PC-9 (cell line): Measurements from ENCODE around the gene CACNA1S. TPM values are rescaled to one million over a fixed set of nuclear protein-coding genes. Genes with fewer than 3 reads are reported as not detected.
A peak's percentile ranks its signal among the peaks of the same experiment; 100 is the strongest.

Experiments
- BruUV-seq: library from RNA; stranded (reverse); fragments of 400-500 nt; replicated peaks from 2 replicates; lab custom pipeline; 2021; lab: Mats Ljungman, UMichigan
- CTCF ChIA-PET: fragments of 300-600 bp; sonication (Branson Sonifier 250); formaldehyde crosslinking; loops from one replicate; lab custom pipeline; 2022; ENCODE audit warnings: antibody characterized with exemption; lab: Charles Lee
- POLR2A ChIA-PET: fragments of 300-600 bp; sonication (Branson Sonifier 250); formaldehyde crosslinking; loops from one replicate; lab custom pipeline; 2022; ENCODE audit warnings: antibody characterized with exemption; ENCODE audit not compliant: unreplicated experiment; lab: Charles Lee
- DNase-seq, 2 experiments: peaks; one replicate each; pipeline versions ENCODE4 v3.0.0 to v3.0.0-alpha.2; 2015 to 2022; ENCODE audit warnings: mixed read lengths in 1 of 2
- H2AFZ ChIP-seq: fragments of 200-600 bp; sonication (generic); 2 replicates; pipeline ENCODE4 v1.8.1; 2017; ENCODE audit warnings: antibody characterized with exemption
- H3F3A ChIP-seq: fragments of 200-600 bp; sonication (generic); 2 replicates; pipeline ENCODE4 v1.8.1; 2017; ENCODE audit warnings: antibody characterized with exemption, mild to moderate bottlenecking, low read depth; ENCODE audit not compliant: insufficient read depth
- H3K27ac ChIP-seq: fragments of 200-600 bp; sonication (generic); 2 replicates; pipeline ENCODE4 v1.6.1; 2016; ENCODE audit warnings: mixed run types
- H3K27me3 ChIP-seq: fragments of 200-600 bp; sonication (generic); 2 replicates; pipeline ENCODE4 v1.6.1; 2016; ENCODE audit warnings: low read depth, mixed run types; ENCODE audit not compliant: insufficient read depth
- H3K36me3 ChIP-seq: fragments of 200-600 bp; sonication (generic); 2 replicates; pipeline ENCODE4 v1.6.1; 2016; ENCODE audit warnings: low read depth, mixed run types
- H3K4me1 ChIP-seq: fragments of 200-600 bp; sonication (generic); replicated peaks from 2 replicates; pipeline ENCODE4 v1.6.1; 2016; ENCODE audit warnings: mixed run types; ENCODE audit not compliant: insufficient read depth
- H3K4me2 ChIP-seq: fragments of 200-600 bp; sonication (generic); 2 replicates; pipeline ENCODE4 v1.6.1; 2017; ENCODE audit warnings: mixed run types
- H3K4me3 ChIP-seq: fragments of 200-600 bp; sonication (generic); 2 replicates; pipeline ENCODE4 v1.6.1; 2016; ENCODE audit warnings: mixed run types
- H3K79me2 ChIP-seq: fragments of 200-600 bp; sonication (generic); 2 replicates; pipeline ENCODE4 v1.6.1; 2017; ENCODE audit warnings: low read depth, mixed run types
- H3K9me2 ChIP-seq: fragments of 200-600 bp; sonication (generic); 2 replicates; pipeline ENCODE4 v1.8.1; 2017; ENCODE audit warnings: mild to moderate bottlenecking; ENCODE audit not compliant: insufficient read depth
- H3K9me3 ChIP-seq: fragments of 200-600 bp; sonication (generic); 2 replicates; pipeline ENCODE4 v1.8.1; 2016; ENCODE audit warnings: low read depth; ENCODE audit not compliant: insufficient read depth
- H4K20me1 ChIP-seq: fragments of 200-600 bp; sonication (generic); 2 replicates; pipeline ENCODE4 v1.8.1; 2017; ENCODE audit not compliant: insufficient read depth
- CTCF ChIP-seq: fragments of 200-600 bp; sonication (generic); conservative IDR thresholded peaks from 2 replicates; pipeline ENCODE4 v1.6.1; 2017; ENCODE audit warnings: mixed run types, antibody characterized with exemption, mild to moderate bottlenecking, moderate library complexity
- EZH2 ChIP-seq: fragments of 200-600 bp; sonication (generic); IDR thresholded peaks from 2 replicates; pipeline ENCODE4 v1.8.0; 2017; ENCODE audit warnings: antibody characterized with exemption, low read depth
- intact Hi-C: fragments of 100-400 bp; cut with micrococcal nuclease; formaldehyde crosslinking; loops from one replicate; pipeline ENCODE4 v1.10.0; 2022; ENCODE audit not compliant: unreplicated experiment
- total RNA-seq: library from RNA; stranded (reverse); gene quantifications from 2 replicates; pipeline ENCODE4 v1.2.3, GENCODE V29; 2021

The CACNA1S gene
- total RNA-seq, 1 experiment from 2014 or later: not detected

- no peaks in the 10 kb centered on the region for H3K27me3 ChIP-seq
- H3K4me2 ChIP-seq: no peak overlapping the region
- BruUV-seq: no TSS peak
- no peaks in the 10 kb centered on the region for H3K9me2 ChIP-seq
- peak; percentile 70 for TF ChIP-seq CTCF
- TF ChIP-seq EZH2: no peak
- H3K79me2 ChIP-seq: 0 out of 2 replicates have a peak, but pooled peaks cover 7% of the 10 kb centered on the region
- H2AFZ ChIP-seq: no peak overlapping the region
- H3K9me3 ChIP-seq: no peaks in the 10 kb centered on the region
- 0 out of 2 replicates have a peak, but pooled peaks cover 6% of the 10 kb centered on the region for H3K4me1 ChIP-seq
- ChIA-PET POLR2A (no interaction called here), CTCF (interaction anchor here (1.5 kb wide), 1 partner anchor 177 kb away, joined by 4 read pairs; no protein-coding TSS in a partner anchor)
- peak in 1 of 2 experiments; percentile 47 for DNase-seq
- intact Hi-C loops: loop anchor here (1.0 kb wide), 2 partner anchors 36 to 73 kb away; no protein-coding TSS in a partner anchor
- no peak overlapping the region for H3K27ac ChIP-seq
- H3K36me3 ChIP-seq: peaks cover 5% of the 10 kb centered on the region; the same call in 1 of the 2 replicates
- H3F3A ChIP-seq: no peaks in the 10 kb centered on the region
- no peak overlapping the region for H3K4me3 ChIP-seq
- H4K20me1 ChIP-seq: no peaks in the 10 kb centered on the region; the same call in 1 of the 2 replicates
Measured at GRCh38 chr1:201149400-201149799, 37.2 kb upstream of the CACNA1S start.

- Histone ChIP-seq H3K9me2 (no peaks in the 10 kb centered on the region), H3K27me3 (no peaks in the 10 kb centered on the region), H3K9me3 (no peaks in the 10 kb centered on the region), H3K4me1 (no peaks in the 10 kb centered on the region), H3F3A (no peaks in the 10 kb centered on the region), H3K4me2 (no peak overlapping the region), H2AFZ (no peak overlapping the region), H4K20me1 (no peaks in the 10 kb centered on the region; the same call in 1 of the 2 replicates), H3K4me3 (no peak overlapping the region), H3K79me2 (no peaks in the 10 kb centered on the region), H3K36me3 (peaks cover 5% of the 10 kb centered on the region; the same call in 1 of the 2 replicates), H3K27ac (no peak overlapping the region)
- no peak for DNase-seq
- BruUV-seq: no TSS peak
- intact Hi-C loops: no loop called here
- POLR2A ChIA-PET: interaction anchor here (0.6 kb wide), 1 partner anchor 14 kb away, joined by 3 read pairs; no protein-coding TSS in a partner anchor
- CTCF ChIA-PET: no interaction called here
- TF ChIP-seq CTCF: no peak
- no peak for TF ChIP-seq EZH2
Measured at GRCh38 chr1:201147396-201148015, 35.3 kb upstream of the CACNA1S start.

GRCh38 chr1:201146626-201147390, 34.6 kb upstream of the CACNA1S start:
- POLR2A ChIA-PET: interaction anchor here (0.6 kb wide), 2 partner anchors 13 to 24 kb away, joined by 3 to 10 read pairs; no protein-coding TSS in a partner anchor
- intact Hi-C loops: no loop called here
- no peaks in the 10 kb centered on the region for H3K9me3 ChIP-seq
- no peak overlapping the region for H2AFZ ChIP-seq
- H3K4me3 ChIP-seq: no peak overlapping the region
- no TSS peak for BruUV-seq
- no peak for DNase-seq
- no peaks in the 10 kb centered on the region for H3F3A ChIP-seq
- CTCF ChIA-PET: no interaction called here
- H3K9me2 ChIP-seq: no peaks in the 10 kb centered on the region
- no peaks in the 10 kb centered on the region for H3K79me2 ChIP-seq
- no peaks in the 10 kb centered on the region for H3K4me1 ChIP-seq
- H3K27me3 ChIP-seq: no peaks in the 10 kb centered on the region
- H4K20me1 ChIP-seq: no peaks in the 10 kb centered on the region; the same call in 1 of the 2 replicates
- H3K36me3 ChIP-seq: peaks cover 5% of the 10 kb centered on the region; the same call in 1 of the 2 replicates
- H3K27ac ChIP-seq: no peak overlapping the region
- H3K4me2 ChIP-seq: no peak overlapping the region
- TF ChIP-seq CTCF: no peak
- no peak for TF ChIP-seq EZH2
